Heart right ventricle (tissue), 16 donors: ENCODE measurements around the gene CCDC50. TPM values are rescaled to one million over a fixed set of nuclear protein-coding genes. Genes with fewer than 3 reads are reported as not detected.

Experiments
- ATAC-seq, 8 donors: fragments of 200-7000 bp; cut with Tn5 transposase; one replicate each; pipeline ENCODE4 v1.9.1; 2020; ENCODE audit warnings: mild to moderate bottlenecking in 8 of 8, moderate library complexity in 8 of 8, moderate number of reproducible peaks in 1 of 8
- DNase-seq, 2 donors: peaks; one replicate each; pipeline ENCODE4 v3.0.0-alpha.2; 2020
- H3K27ac ChIP-seq, 10 donors: fragments of 200-600 bp; sonication (generic) in 2 of 10; one replicate each; pipeline versions ENCODE4 v1.5.0 to v1.8.0; 2020 to 2022; ENCODE audit warnings: mild to moderate bottlenecking in 3 of 10
- H3K27me3 ChIP-seq, 7 donors: fragments of 200-600 bp; one replicate each; pipeline ENCODE4 v1.8.0; 2021 to 2022; ENCODE audit warnings: mild to moderate bottlenecking in 2 of 7
- H3K36me3 ChIP-seq, 9 donors: fragments of 200-600 bp; sonication (generic) in 1 of 9; one replicate each; pipeline versions ENCODE4 v1.5.0 to v1.8.0; 2020 to 2022; ENCODE audit warnings: mild to moderate bottlenecking in 2 of 9
- H3K4me1 ChIP-seq, 9 donors: fragments of 200-600 bp; sonication (generic) in 1 of 9; one replicate each; pipeline versions ENCODE4 v1.5.0 to v1.8.0; 2020 to 2022; ENCODE audit warnings: mild to moderate bottlenecking in 4 of 9
- H3K4me3 ChIP-seq, 10 donors: fragments of 200-600 bp; sonication (generic) in 2 of 10; one replicate each; pipeline versions ENCODE4 v1.5.0 to v1.8.0; 2020 to 2022; ENCODE audit warnings: mild to moderate bottlenecking in 7 of 10, moderate library complexity in 2 of 10
- H3K9me3 ChIP-seq, 11 donors: fragments of 200-600 bp in 10 of 11; sonication (generic) in 2 of 11; one replicate each; pipeline versions ENCODE4 v1.5.0 to v1.8.0; 2013 to 2022; ENCODE audit warnings: mild to moderate bottlenecking in 2 of 11, control low read depth in 1 of 11, moderate library complexity in 1 of 11
- WGBS, 2 donors: extraction: QIAGEN DNeasy Blood & Tissue Kit; methylation state at CpG; one replicate each; pipeline ENCODE4 v1.1.7; 2013; ENCODE audit warnings: inconsistent platforms in 1 of 2; 5-methylcytosine and 5-hydroxymethylcytosine counted together
- intact Hi-C, 10 donors: fragments of 100-400 bp; cut with DNase I; formaldehyde crosslinking; loops; one replicate each; pipeline versions ENCODE4 v1.11.1 to v1.14.2; 2022
- polyA plus RNA-seq, 2 donors: library from polyadenylated mRNA; stranded (reverse); fragments of 200-250 nt; gene quantifications; one replicate each; pipeline ENCODE4 v1.2.3, GENCODE V29; 2013
- total RNA-seq, 10 donors: library from RNA; stranded (reverse); fragmentation: NEBNext Ultra II Directional in 3 of 10; extraction: Animal tissue kit (Norgen Biotek cat#: 25700) in 3 of 10; gene quantifications; one replicate each; pipeline versions ENCODE4 v1.2.1 to v1.2.4, GENCODE V29; 2021 to 2023
- TF ChIP-seq, protein P1 (sequence below), 9 donors: fragments of 200-600 bp; sonication (generic) in 2 of 9; IDR thresholded peaks; one replicate each; pipeline versions ENCODE4 v1.5.0 to v1.8.0; 2021 to 2022; ENCODE audit warnings: antibody characterized with exemption in 9 of 9, mild to moderate bottlenecking in 5 of 9, moderate library complexity in 1 of 9
- donor health status: Arrhythmogenic right ventricular cardiomyopathy.
- donor health status: ischemic (EF 13 %, LVEDD 7.1; RV severe dilation, severe dysfunction).
- donor health status: healthy with polysubstance abuse.
- donor health status: DM: no; HTN: yes; CAD: no.
- donor health status: DM: no; HTN: no; CAD: no.
- donor health status: ischemic (EF 25% LVEDD 6.9; RV normal size, moderate dysfunction).
- donor health status: ischemic (EF 25% LVEDD 5.7; RV mildly dilated, moderate dysfunction).
- donor health status: healthy.
- donor health status: DM: yes; HTN: yes; CAD: no.
- donor health status: Ischemic cardiomyopathy.
- donor health status: ischemic (EF 35%, LVEDD 5.7; RV mildly dilated, moderate dysfunction).
- donor health status: nonischemic (EF 11% LVEDD 7.7; RV severe dilation, severe dysfunction).
- donor health status: DM: yes; HTN: yes; CAD: no.
- donor health status: PGD.
- donor health status: ischemic (EF 29% LVEDD 5.4; RV normal size, mild dysfunction).
- donor health status: nonischemic (EF 23%, LVEDD 6.1; RV moderate dilation, normal function).

The CCDC50 gene
- total and polyA plus RNA-seq, 12 donors, result 14.3 to 58.8 (median 51.0) TPM

GRCh38 chr3:191338177-191338488 is 8.9 kb downstream of the CCDC50 start:
- Histone ChIP-seq H3K4me3 (no peak overlapping the region), H3K4me1 (peaks cover 1 to 98% (median 86%) of the 10 kb centered on the region in 9 donors), H3K9me3 (no peaks in the 10 kb centered on the region), H3K27me3 (no peaks in the 10 kb centered on the region), H3K36me3 (no peaks in the 10 kb centered on the region), H3K27ac (peak overlapping the region in 2 of 10 donors; percentile 8 to 36)
- ATAC-seq (no peak), DNase-seq (no peak)
- WGBS, 2 donors, result 88 to 92% methylated on average over 4 of the region's 4 CpGs
- TF ChIP-seq, protein P1, sequence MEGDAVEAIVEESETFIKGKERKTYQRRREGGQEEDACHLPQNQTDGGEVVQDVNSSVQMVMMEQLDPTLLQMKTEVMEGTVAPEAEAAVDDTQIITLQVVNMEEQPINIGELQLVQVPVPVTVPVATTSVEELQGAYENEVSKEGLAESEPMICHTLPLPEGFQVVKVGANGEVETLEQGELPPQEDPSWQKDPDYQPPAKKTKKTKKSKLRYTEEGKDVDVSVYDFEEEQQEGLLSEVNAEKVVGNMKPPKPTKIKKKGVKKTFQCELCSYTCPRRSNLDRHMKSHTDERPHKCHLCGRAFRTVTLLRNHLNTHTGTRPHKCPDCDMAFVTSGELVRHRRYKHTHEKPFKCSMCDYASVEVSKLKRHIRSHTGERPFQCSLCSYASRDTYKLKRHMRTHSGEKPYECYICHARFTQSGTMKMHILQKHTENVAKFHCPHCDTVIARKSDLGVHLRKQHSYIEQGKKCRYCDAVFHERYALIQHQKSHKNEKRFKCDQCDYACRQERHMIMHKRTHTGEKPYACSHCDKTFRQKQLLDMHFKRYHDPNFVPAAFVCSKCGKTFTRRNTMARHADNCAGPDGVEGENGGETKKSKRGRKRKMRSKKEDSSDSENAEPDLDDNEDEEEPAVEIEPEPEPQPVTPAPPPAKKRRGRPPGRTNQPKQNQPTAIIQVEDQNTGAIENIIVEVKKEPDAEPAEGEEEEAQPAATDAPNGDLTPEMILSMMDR (IDR thresholded peaks at IDR 0.05), result no peak
- intact Hi-C loops, result loop anchor here in 2 of 10 donors (5.0 to 10.0 kb wide), 2 partner anchors 39 to 47 kb away; no protein-coding TSS in a partner anchor

DNA sequence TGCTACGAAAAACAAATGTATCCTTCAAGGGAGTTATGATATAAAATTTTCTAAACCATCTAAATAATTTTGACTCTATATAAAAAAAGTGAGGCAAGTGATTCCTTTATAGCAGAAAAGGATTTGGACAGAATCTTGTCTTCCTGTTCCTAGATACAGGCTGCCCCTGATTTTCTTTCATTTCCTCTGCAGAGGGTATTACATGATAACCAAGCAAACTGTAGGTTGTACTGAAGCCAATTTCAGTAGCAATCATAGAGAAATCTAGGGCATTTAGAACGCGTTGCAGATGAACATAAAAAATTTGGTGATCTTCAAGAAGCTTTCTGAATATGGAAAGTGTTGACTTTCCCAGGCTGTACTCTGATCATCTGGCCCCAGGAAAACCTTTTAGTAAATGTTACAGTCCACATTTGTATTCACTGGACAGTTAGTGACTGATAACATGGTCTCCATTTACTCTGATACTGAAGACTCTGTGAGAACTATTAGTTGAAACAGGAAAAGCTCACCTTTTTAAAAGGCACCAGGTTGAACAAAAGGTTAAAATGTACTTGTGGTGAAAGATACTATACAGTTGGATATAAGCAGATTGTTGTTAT is 10.2 kb downstream of the CCDC50 start:
- H3K9me3 ChIP-seq, result no peaks in the 10 kb centered on the region
- DNase-seq (no peak), ATAC-seq (no peak)
- peaks cover 0 to 98% (median 78%) of the 10 kb centered on the region in 9 donors for H3K4me1 ChIP-seq
- no peaks in the 10 kb centered on the region for H3K27me3 ChIP-seq
- TF ChIP-seq, protein P1 (IDR thresholded peaks at IDR 0.05), result no peak
- no peak overlapping the region for H3K4me3 ChIP-seq
- H3K27ac ChIP-seq, result no peak overlapping the region
- WGBS, 2 donors, result 47 to 62% methylated on average over 3 of the region's 3 CpGs
- intact Hi-C loops, result loop anchor here in 2 of 10 donors (5.0 to 10.0 kb wide), 2 partner anchors 38 to 45 kb away; no protein-coding TSS in a partner anchor
- no peaks in the 10 kb centered on the region for H3K36me3 ChIP-seq

GRCh38 chr3:191340351-191340750 is 11.2 kb downstream of the CCDC50 start:
- Histone ChIP-seq H3K4me3 (no peak overlapping the region), H3K27ac (no peak overlapping the region), H3K9me3 (no peaks in the 10 kb centered on the region), H3K36me3 (no peaks in the 10 kb centered on the region), H3K27me3 (no peaks in the 10 kb centered on the region), H3K4me1 (peaks cover 0 to 98% (median 78%) of the 10 kb centered on the region in 9 donors)
- TF ChIP-seq, protein P1 (IDR thresholded peaks at IDR 0.05), result no peak
- DNase-seq (no peak), ATAC-seq (no peak)
- intact Hi-C loops, result no loop called here
- 99% methylated on average over 2 of the region's 2 CpGs for WGBS, 2 donors

GRCh38 chr3:191340966-191341365 is 11.8 kb downstream of the CCDC50 start:
- no peaks in the 10 kb centered on the region for H3K36me3 ChIP-seq
- H3K9me3 ChIP-seq, result no peaks in the 10 kb centered on the region
- peaks cover 0 to 98% (median 76%) of the 10 kb centered on the region in 9 donors for H3K4me1 ChIP-seq
- TF ChIP-seq, protein P1 (IDR thresholded peaks at IDR 0.05), result no peak
- no peak for DNase-seq
- intact Hi-C loops, result no loop called here
- H3K27ac ChIP-seq, result no peak overlapping the region
- no peak overlapping the region for H3K4me3 ChIP-seq
- no peak for ATAC-seq
- H3K27me3 ChIP-seq, result no peaks in the 10 kb centered on the region
- 95 to 100% methylated on average over 1 of the region's 1 CpG for WGBS, 2 donors
